ENCODE results near the gene PABPN1. TPM values are rescaled to one million over a fixed set of nuclear protein-coding genes. Genes with fewer than 3 reads are reported as not detected.

Gene PABPN1
- total RNA-seq, 1 donor from 2014 or later, result 162 TPM

- Histone ChIP-seq H3K4me3 (ENCODE audit: insufficient read depth, low read depth, low read length) (no peak overlapping the region), H3K36me3 (ENCODE audit: insufficient read depth, low read length) (peaks cover 3% of the 10 kb centered on the region), H3K9ac (ENCODE audit: low read length) (no peak overlapping the region), H3K9me3 (ENCODE audit: insufficient read depth, low read depth, low read length) (no peaks in the 10 kb centered on the region), H3K27me3 (ENCODE audit: insufficient read depth, low read length) (peaks cover 2% of the 10 kb centered on the region), H3K79me2 (ENCODE audit: insufficient read depth, low read length) (no peaks in the 10 kb centered on the region), H3K4me1 (ENCODE audit: insufficient read depth, low read length) (no peaks in the 10 kb centered on the region), H2AFZ (ENCODE audit: low read depth, low read length) (no peak overlapping the region), H4K20me1 (ENCODE audit: insufficient read depth, low read length) (peaks cover 7% of the 10 kb centered on the region), H3K27ac (ENCODE audit: low read depth, low read length) (no peak overlapping the region), H3K4me2 (ENCODE audit: low read length) (no peak overlapping the region)
- FAIRE-seq (no peak), DNase-seq (ENCODE audit: low read depth) (no peak)
- peaks cover 21% of the 10 kb centered on the region for H3K27me3 Mint-ChIP-seq (ENCODE audit: low read depth, unreplicated experiment)
- no peak for TF ChIP-seq CTCF (IDR thresholded peaks at IDR 0.05; ENCODE audit: insufficient read depth, low read depth, low read length)
- TF ChIP-seq EZH2 (IDR thresholded peaks at IDR 0.05; ENCODE audit: insufficient read depth, low read length), result no peak
- H3K9me3 Mint-ChIP-seq (ENCODE audit: unreplicated experiment), result peaks cover 4% of the 10 kb centered on the region
- no peak overlapping the region for H3K27ac Mint-ChIP-seq (ENCODE audit: unreplicated experiment)
- H3K4me3 Mint-ChIP-seq (ENCODE audit: unreplicated experiment), result no peak overlapping the region
- H3K36me3 Mint-ChIP-seq (ENCODE audit: low read depth, unreplicated experiment), result peaks cover 7% of the 10 kb centered on the region
- H3K4me1 Mint-ChIP-seq (ENCODE audit: low read depth, unreplicated experiment), result peaks cover 2% of the 10 kb centered on the region
Observed at GRCh38 chr14:23355871-23356435, 34.7 kb downstream of the PABPN1 start.

- no peak overlapping the region for H2AFZ ChIP-seq (ENCODE audit: low read depth, low read length)
- Mint-ChIP-seq H3K27me3 (ENCODE audit: low read depth, unreplicated experiment) (peaks cover 17% of the 10 kb centered on the region), H3K9me3 (ENCODE audit: unreplicated experiment) (peaks cover 4% of the 10 kb centered on the region), H3K27ac (ENCODE audit: unreplicated experiment) (no peak overlapping the region), H3K36me3 (ENCODE audit: low read depth, unreplicated experiment) (peaks cover 3% of the 10 kb centered on the region), H3K4me3 (ENCODE audit: unreplicated experiment) (no peak overlapping the region), H3K4me1 (ENCODE audit: low read depth, unreplicated experiment) (peaks cover 2% of the 10 kb centered on the region)
- no peak for DNase-seq (ENCODE audit: low read depth)
- H3K4me3 ChIP-seq (ENCODE audit: insufficient read depth, low read depth, low read length), result no peak overlapping the region
- H3K79me2 ChIP-seq (ENCODE audit: insufficient read depth, low read length), result no peaks in the 10 kb centered on the region
- no peak overlapping the region for H3K4me2 ChIP-seq (ENCODE audit: low read length)
- H3K27me3 ChIP-seq (ENCODE audit: insufficient read depth, low read length), result peaks cover 2% of the 10 kb centered on the region
- peaks cover 3% of the 10 kb centered on the region for H3K36me3 ChIP-seq (ENCODE audit: insufficient read depth, low read length)
- no peak for FAIRE-seq
- no peaks in the 10 kb centered on the region for H3K9me3 ChIP-seq (ENCODE audit: insufficient read depth, low read depth, low read length)
- peaks cover 2% of the 10 kb centered on the region for H3K4me1 ChIP-seq (ENCODE audit: insufficient read depth, low read length)
- H4K20me1 ChIP-seq (ENCODE audit: insufficient read depth, low read length), result peaks cover 7% of the 10 kb centered on the region
- TF ChIP-seq EZH2 (IDR thresholded peaks at IDR 0.05; ENCODE audit: insufficient read depth, low read length) (no peak), CTCF (IDR thresholded peaks at IDR 0.05; ENCODE audit: insufficient read depth, low read depth, low read length) (no peak)
- no peak overlapping the region for H3K27ac ChIP-seq (ENCODE audit: low read depth, low read length)
- H3K9ac ChIP-seq (ENCODE audit: low read length), result no peak overlapping the region
Observed at GRCh38 chr14:23356662-23357061, 35.4 kb downstream of the PABPN1 start.

GRCh38 chr14:23357261-23357660 is 36.0 kb downstream of the PABPN1 start:
- no peak for FAIRE-seq
- Histone ChIP-seq H3K27me3 (ENCODE audit: insufficient read depth, low read length) (peaks cover 2% of the 10 kb centered on the region), H3K4me1 (ENCODE audit: insufficient read depth, low read length) (peaks cover 4% of the 10 kb centered on the region), H3K79me2 (ENCODE audit: insufficient read depth, low read length) (no peaks in the 10 kb centered on the region), H3K9me3 (ENCODE audit: insufficient read depth, low read depth, low read length) (no peaks in the 10 kb centered on the region), H3K4me2 (ENCODE audit: low read length) (no peak overlapping the region), H3K4me3 (ENCODE audit: insufficient read depth, low read depth, low read length) (no peak overlapping the region), H2AFZ (ENCODE audit: low read depth, low read length) (no peak overlapping the region), H4K20me1 (ENCODE audit: insufficient read depth, low read length) (peaks cover 5% of the 10 kb centered on the region), H3K9ac (ENCODE audit: low read length) (no peak overlapping the region), H3K27ac (ENCODE audit: low read depth, low read length) (no peak overlapping the region), H3K36me3 (ENCODE audit: insufficient read depth, low read length) (peaks cover 3% of the 10 kb centered on the region)
- DNase-seq (ENCODE audit: low read depth), result no peak
- peaks cover 2% of the 10 kb centered on the region for H3K4me1 Mint-ChIP-seq (ENCODE audit: low read depth, unreplicated experiment)
- TF ChIP-seq CTCF (IDR thresholded peaks at IDR 0.05; ENCODE audit: insufficient read depth, low read depth, low read length) (no peak), EZH2 (IDR thresholded peaks at IDR 0.05; ENCODE audit: insufficient read depth, low read length) (no peak)
- no peak overlapping the region for H3K27ac Mint-ChIP-seq (ENCODE audit: unreplicated experiment)
- peaks cover 4% of the 10 kb centered on the region for H3K9me3 Mint-ChIP-seq (ENCODE audit: unreplicated experiment)
- peaks cover 3% of the 10 kb centered on the region for H3K36me3 Mint-ChIP-seq (ENCODE audit: low read depth, unreplicated experiment)
- H3K27me3 Mint-ChIP-seq (ENCODE audit: low read depth, unreplicated experiment), result peaks cover 17% of the 10 kb centered on the region
- H3K4me3 Mint-ChIP-seq (ENCODE audit: unreplicated experiment), result no peak overlapping the region
